Stomach (tissue), 4 donors: Measurements from ENCODE around the gene LHFPL2.

Experiments
- POLR2A ChIP-seq, 4 donors: fragments of 450-650 bp; IDR thresholded peaks; one replicate each; pipeline ENCODE4 v1.6.1; 2016; ENCODE audit warnings: antibody characterized with exemption in 4 of 4, control low read depth in 2 of 4, mild to moderate bottlenecking in 1 of 4, moderate library complexity in 1 of 4
- TF ChIP-seq, protein P1 (sequence below), 7 experiments: fragments of 450-650 bp in 4 of 7; fragments of 200-600 bp in 3 of 7; sonication (generic) in 3 of 7; IDR thresholded peaks; one replicate each; pipeline ENCODE4 v1.5.1; 2016 to 2019; ENCODE audit warnings: antibody characterized with exemption in 7 of 7, control low read depth in 2 of 7, mild to moderate bottlenecking in 1 of 7

DNA sequence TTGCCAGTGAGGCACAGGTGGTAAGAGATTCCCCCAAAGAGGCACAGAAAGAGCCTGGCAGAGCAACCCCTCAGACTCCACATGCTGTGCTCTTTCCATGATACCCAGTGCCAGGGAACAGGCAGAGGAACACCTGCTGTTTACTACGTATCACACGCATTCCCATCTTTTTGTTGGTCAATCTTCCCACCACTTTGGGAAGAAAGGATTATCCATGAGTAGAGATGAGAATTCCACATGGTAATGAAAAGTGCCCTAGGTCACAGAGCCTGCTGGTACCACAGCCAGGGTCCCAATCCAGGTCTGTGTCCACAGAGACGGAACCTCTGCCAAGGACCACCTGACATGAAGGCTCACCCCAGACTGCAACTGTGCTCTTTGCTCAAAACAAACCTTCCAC lies 86.6 kb downstream of the LHFPL2 start:
- TF ChIP-seq POLR2A (IDR thresholded peaks at IDR 0.05): no peak
- TF ChIP-seq, protein P1, sequence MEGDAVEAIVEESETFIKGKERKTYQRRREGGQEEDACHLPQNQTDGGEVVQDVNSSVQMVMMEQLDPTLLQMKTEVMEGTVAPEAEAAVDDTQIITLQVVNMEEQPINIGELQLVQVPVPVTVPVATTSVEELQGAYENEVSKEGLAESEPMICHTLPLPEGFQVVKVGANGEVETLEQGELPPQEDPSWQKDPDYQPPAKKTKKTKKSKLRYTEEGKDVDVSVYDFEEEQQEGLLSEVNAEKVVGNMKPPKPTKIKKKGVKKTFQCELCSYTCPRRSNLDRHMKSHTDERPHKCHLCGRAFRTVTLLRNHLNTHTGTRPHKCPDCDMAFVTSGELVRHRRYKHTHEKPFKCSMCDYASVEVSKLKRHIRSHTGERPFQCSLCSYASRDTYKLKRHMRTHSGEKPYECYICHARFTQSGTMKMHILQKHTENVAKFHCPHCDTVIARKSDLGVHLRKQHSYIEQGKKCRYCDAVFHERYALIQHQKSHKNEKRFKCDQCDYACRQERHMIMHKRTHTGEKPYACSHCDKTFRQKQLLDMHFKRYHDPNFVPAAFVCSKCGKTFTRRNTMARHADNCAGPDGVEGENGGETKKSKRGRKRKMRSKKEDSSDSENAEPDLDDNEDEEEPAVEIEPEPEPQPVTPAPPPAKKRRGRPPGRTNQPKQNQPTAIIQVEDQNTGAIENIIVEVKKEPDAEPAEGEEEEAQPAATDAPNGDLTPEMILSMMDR (IDR thresholded peaks at IDR 0.05): no peak
